Skin epidermis (tissue), 12 donors: ENCODE results near the gene CNTRL.
"Not testable (repeated sequence)": the region's sequence is repeated elsewhere in the genome, so short reads cannot be mapped to it uniquely, and the experiment has no call there.

ENCODE experiments used
- H3K27ac ChIP-seq, 21 experiments: fragments of 200-600 bp; sonication (generic) in 11 of 21; one replicate each; pipeline ENCODE4 v1.5.0; 2020; ENCODE audit warnings: mild to moderate bottlenecking in 3 of 21, inconsistent platforms in 2 of 21, moderate library complexity in 2 of 21
- H3K4me3 ChIP-seq, 7 experiments: fragments of 200-600 bp; sonication (generic) in 2 of 7; one replicate each; pipeline ENCODE4 v1.5.0; 2020; ENCODE audit warnings: inconsistent platforms in 2 of 7, mild to moderate bottlenecking in 2 of 7, moderate library complexity in 1 of 7

Gene CNTRL

DNA sequence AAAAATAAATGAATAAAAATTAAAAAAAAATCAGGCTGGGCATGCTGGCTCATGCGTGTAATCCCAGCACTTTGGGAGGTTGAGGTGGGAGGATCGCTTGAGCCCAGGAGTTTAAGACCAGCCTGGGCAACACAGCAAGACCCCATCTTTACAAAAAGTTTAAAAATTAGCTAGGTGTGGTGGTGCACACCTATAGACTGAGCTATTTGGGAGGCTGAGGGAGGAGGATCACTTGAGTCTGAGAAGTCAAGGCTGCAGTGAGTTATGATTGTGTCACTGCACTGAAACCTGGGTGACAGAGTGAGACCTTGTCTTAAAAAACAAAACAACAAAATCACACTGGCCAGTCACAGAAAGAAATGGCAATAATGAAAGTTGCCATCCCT is 3.4 kb upstream of the CNTRL start:
- H3K27ac ChIP-seq = peak overlapping the region in 17 of 21 experiments; percentile 5 to 93 (median 75)
- peak overlapping the region; percentile 22 to 74 (median 34) for H3K4me3 ChIP-seq

GRCh38 chr9:121071756-121072421 is 2.9 kb upstream of the CNTRL start:
- peak overlapping the region; percentile 22 to 74 (median 34) for H3K4me3 ChIP-seq
- peak overlapping the region in 20 of 21 experiments; percentile 9 to 93 (median 74) for H3K27ac ChIP-seq

DNA sequence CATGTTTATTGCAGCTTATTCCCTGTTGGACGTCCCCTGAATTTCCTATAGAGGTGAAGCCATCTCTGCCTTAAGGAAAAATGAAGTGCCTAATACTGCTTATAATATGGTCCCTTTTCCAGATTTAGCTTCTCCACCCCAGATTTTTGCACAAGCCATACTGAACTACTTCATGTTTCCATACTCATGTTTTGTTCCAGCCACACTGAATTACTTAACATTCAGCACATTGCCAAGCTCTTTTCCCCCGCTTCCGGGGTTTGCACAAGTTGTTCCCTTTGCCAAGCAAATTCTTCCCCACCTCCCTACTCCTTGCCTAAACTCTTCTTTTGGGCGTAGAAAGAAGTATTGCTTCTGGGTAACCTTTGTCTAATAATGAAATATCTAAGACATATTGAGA is 1.7 kb upstream of the CNTRL start:
- Histone ChIP-seq H3K27ac (peak overlapping the region in 16 of 21 experiments; percentile 62 to 95 (median 90)), H3K4me3 (peak overlapping the region in 3 of 7 experiments; percentile 28 to 74 (median 70))

DNA sequence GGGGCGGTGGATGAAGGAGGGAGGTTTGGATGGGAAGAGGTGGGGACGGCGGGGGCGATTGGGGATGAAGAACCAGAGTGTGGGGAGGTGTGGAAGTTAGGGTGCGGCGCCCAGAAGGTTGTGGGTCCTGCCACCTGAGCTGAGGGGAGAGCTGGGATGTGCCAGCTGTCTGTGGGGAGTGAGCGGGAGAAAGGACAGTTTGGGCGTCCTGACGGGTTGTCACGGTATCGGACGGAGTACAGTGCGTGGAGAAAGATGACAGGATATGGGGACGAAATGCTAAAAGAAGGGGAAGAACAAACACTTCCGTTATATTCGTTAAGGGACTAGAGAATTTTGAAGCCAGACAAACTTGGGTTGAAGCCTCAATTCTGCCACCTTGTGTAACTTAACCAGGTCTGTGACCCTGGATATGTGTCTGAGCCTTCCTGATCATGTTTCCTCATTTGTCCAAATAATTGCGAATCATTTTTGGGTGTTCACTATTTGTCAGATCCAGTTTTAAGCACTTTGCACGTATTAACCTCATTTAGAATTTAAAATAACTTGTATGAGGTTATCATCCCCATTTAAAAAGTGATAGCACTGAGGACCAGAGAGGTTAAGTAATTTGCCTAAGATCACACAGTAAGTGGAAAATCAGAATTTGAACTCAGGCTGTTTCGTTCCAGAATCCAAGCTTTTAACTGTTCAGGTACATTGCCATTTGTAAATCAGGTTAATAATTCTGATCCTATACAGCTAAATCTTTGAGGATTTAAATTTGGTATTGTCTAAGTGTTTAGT is 689 bp downstream of the CNTRL start:
- peak overlapping the region; percentile 63 to 95 (median 90) for H3K27ac ChIP-seq
- H3K4me3 ChIP-seq = peak overlapping the region; percentile 53 to 89 (median 74)

GRCh38 chr9:121082075-121082474 is 7.3 kb downstream of the CNTRL start:
- no peak overlapping the region for H3K4me3 ChIP-seq
- H3K27ac ChIP-seq = no peak overlapping the region

GRCh38 chr9:121085661-121086060 is 10.9 kb downstream of the CNTRL start:
- no peak overlapping the region for H3K27ac ChIP-seq
- H3K4me3 ChIP-seq = no peak overlapping the region

- H3K4me3 ChIP-seq = no peak overlapping the region
- H3K27ac ChIP-seq = no peak overlapping the region
These were observed 13.8 kb downstream of the CNTRL start for GRCh38 chr9:121088576-121088975.

GRCh38 chr9:121090743-121091142 is 16.0 kb downstream of the CNTRL start:
- H3K4me3 ChIP-seq, H3K27ac ChIP-seq: not testable (repeated sequence)

DNA sequence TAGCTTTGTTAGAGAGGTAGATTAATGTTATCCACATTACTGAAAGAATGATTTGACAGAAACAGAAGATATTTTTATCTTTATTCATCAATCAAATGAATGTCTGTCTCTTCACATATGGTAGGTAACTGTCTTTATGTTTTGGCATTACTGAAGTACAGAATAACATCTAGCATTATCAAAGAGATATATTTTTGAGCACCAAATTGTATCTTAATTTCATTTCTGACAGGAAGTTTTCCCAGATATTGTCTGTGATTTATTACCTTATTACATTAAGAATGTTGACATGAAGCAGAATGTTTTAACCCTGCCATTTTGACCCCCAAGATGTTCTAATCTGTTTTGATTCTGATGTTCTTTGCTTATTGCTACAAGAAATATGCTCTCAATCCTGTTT is 20.3 kb downstream of the CNTRL start:
- Histone ChIP-seq H3K4me3 (no peak overlapping the region), H3K27ac (no peak overlapping the region)

GRCh38 chr9:121098567-121099198 is 23.9 kb downstream of the CNTRL start:
- no peak overlapping the region for H3K4me3 ChIP-seq

GRCh38 chr9:121104054-121104453 is 29.3 kb downstream of the CNTRL start:
- H3K27ac ChIP-seq = not testable (repeated sequence)

More at GRCh38 chr9:121098567-121099198, 23.9 kb downstream of the CNTRL start:
- H3K27ac ChIP-seq = no peak overlapping the region

GRCh38 chr9:121105531-121105930 is 30.8 kb downstream of the CNTRL start:
- Histone ChIP-seq H3K4me3 (no peak overlapping the region), H3K27ac (peak overlapping the region in 1 of 21 experiments; percentile 17)

More at GRCh38 chr9:121104054-121104453, 29.3 kb downstream of the CNTRL start:
- H3K4me3 ChIP-seq = not testable (repeated sequence)

GRCh38 chr9:121107029-121107428 is 32.3 kb downstream of the CNTRL start:
- Histone ChIP-seq H3K27ac (no peak overlapping the region), H3K4me3 (no peak overlapping the region)

- H3K4me3 ChIP-seq = no peak overlapping the region
- peak overlapping the region in 1 of 21 experiments; percentile 2 for H3K27ac ChIP-seq
These were observed 33.1 kb downstream of the CNTRL start for GRCh38 chr9:121107881-121108280.

- H3K27ac ChIP-seq = no peak overlapping the region
- H3K4me3 ChIP-seq = no peak overlapping the region
These were observed 40.7 kb downstream of the CNTRL start for GRCh38 chr9:121115466-121115865.

DNA sequence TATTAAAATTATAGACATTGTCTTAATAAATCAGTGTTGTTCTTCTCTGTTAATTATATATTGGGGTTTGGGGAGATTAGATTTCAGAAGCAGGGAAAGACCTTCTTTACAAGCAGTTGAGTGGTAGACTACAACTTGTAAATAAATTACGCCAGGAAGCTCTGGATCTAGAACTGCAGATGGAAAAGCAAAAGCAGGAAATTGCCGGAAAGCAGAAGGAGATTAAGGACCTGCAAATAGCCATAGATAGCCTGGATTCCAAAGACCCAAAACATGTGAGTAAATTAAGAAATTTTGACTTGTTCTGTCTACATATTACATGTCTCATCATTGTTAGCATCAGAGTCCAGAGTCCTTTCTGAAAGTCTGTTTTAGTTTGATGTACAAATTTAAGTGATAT is 43.5 kb downstream of the CNTRL start:
- no peak overlapping the region for H3K27ac ChIP-seq

DNA sequence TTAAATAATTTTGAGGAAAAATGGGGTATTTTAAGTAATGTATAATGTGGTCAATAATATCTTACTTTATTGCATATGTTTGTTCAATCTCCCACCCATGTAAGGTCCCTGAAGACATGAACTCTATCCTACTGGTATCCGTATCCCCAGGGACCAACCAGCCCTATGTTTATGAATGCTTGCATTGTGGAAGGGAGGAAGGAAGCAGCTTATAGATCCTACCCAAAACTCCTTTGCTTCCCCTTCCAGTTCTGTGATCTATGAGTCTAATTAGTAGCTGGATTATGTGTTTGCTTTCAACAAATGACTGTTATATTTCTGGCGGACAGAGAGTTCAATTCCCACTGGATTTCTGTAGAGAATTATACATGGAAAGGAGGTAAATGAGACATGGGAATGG is 45.6 kb downstream of the CNTRL start:
- H3K27ac ChIP-seq = peak overlapping the region in 2 of 21 experiments; percentile 72 to 81
- H3K4me3 ChIP-seq = no peak overlapping the region

More for the DNA sequence above, 43.5 kb downstream of the CNTRL start:
- H3K4me3 ChIP-seq = no peak overlapping the region

GRCh38 chr9:121121582-121122087 is 46.9 kb downstream of the CNTRL start:
- peak overlapping the region in 19 of 21 experiments; percentile 18 to 83 (median 69) for H3K27ac ChIP-seq
- H3K4me3 ChIP-seq = peak overlapping the region; percentile 23 to 44 (median 33)

DNA sequence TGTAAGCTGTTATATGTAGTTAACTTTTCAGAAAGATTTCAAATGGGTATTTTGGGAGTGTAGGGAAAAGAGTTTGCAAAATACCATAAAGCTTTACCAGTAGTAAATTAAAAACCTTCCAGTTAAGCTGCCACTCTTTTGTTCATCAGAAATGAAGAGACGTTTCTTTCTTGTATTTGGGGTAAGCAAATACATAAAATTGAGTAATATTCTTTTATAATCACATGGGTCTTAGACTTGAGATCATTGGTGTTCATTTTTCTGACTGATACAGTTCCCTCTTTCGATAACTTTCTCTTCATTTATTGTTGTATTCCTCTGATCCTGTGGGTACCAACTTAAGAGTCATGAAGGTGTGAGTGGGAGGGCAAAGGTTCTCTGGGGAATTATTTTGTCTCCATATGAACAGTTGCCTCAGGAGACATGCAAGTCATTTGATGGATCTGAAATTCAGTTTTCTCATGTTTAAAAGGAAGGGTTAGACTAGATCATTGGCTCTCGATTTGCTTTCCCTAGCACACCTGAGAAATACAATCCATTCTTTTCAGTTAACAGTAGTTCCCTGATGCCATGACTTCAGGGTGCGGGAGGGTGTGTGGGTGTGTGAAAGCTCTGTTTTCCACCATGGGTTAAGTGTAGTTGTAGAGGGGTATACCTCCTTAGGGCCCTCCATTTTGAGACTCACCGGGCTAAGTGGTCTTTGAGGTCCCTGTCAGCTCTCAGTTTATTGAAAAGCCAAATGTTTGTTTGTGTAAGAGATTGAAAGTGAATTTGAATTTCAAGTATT is 47.7 kb downstream of the CNTRL start:
- Histone ChIP-seq H3K4me3 (peak overlapping the region; percentile 23 to 44 (median 33)), H3K27ac (peak overlapping the region in 19 of 21 experiments; percentile 18 to 83 (median 69))
